Activated naive CD4-positive, alpha-beta T cell treated with anti-CD3 and anti-CD28 coated beads, Interleukin-2, amount 50 U/mL, for 16 hours (primary cell): Measurements from ENCODE around the gene MRM2.
"Not testable (repeated sequence)": the region's sequence is repeated elsewhere in the genome, so short reads cannot be mapped to it uniquely, and the experiment has no call there.

Experiments used
- DNase-seq: peaks from one replicate; pipeline ENCODE4 v3.0.0-alpha.2; 2020

Gene MRM2

GRCh38 chr7:2241580-2242540 lies at the start of gene MRM2, which contains the start of gene NUDT1:
MRM2 (minus strand) TSS chr7:2242205; CDS start chr7:2242169, 36 bp downstream.
NUDT1 (plus strand) TSS chr7:2242226; CDS start chr7:2244575, 2,349 bp downstream.
- DNase-seq: peak; percentile 71

GRCh38 chr7:2290877-2291276 lies 48.9 kb upstream of the MRM2 start:
- no peak for DNase-seq

- DNase-seq: no peak
These were observed 47.6 kb upstream of the MRM2 start for GRCh38 chr7:2289621-2290020.

- DNase-seq: no peak
These were observed 47.1 kb upstream of the MRM2 start for GRCh38 chr7:2289111-2289586.

- no peak for DNase-seq
These were observed 46.5 kb upstream of the MRM2 start for GRCh38 chr7:2288503-2288902.

- no peak for DNase-seq
These were observed 45.7 kb upstream of the MRM2 start for GRCh38 chr7:2287745-2288144.

GRCh38 chr7:2283074-2283473 lies 41.1 kb upstream of the MRM2 start:
- DNase-seq: no peak

- DNase-seq: no peak
These were observed 40.3 kb upstream of the MRM2 start for GRCh38 chr7:2282185-2282751.

GRCh38 chr7:2281541-2281940 lies 39.5 kb upstream of the MRM2 start:
- no peak for DNase-seq

- DNase-seq: no peak
These were observed 38.4 kb upstream of the MRM2 start for GRCh38 chr7:2280424-2280823.

- no peak for DNase-seq
These were observed 37.9 kb upstream of the MRM2 start for GRCh38 chr7:2279896-2280295.

GRCh38 chr7:2278026-2278425 lies 36.0 kb upstream of the MRM2 start:
- no peak for DNase-seq

- DNase-seq: no peak
These were observed 34.1 kb upstream of the MRM2 start for GRCh38 chr7:2276107-2276506.

- DNase-seq: no peak
These were observed 33.1 kb upstream of the MRM2 start for GRCh38 chr7:2275101-2275500.

GRCh38 chr7:2274666-2275065 lies 32.7 kb upstream of the MRM2 start:
- no peak for DNase-seq

GRCh38 chr7:2273866-2274265 lies 31.9 kb upstream of the MRM2 start:
- no peak for DNase-seq

- no peak for DNase-seq
These were observed 30.0 kb upstream of the MRM2 start for GRCh38 chr7:2272031-2272430.

GRCh38 chr7:2271273-2272026 lies 29.4 kb upstream of the MRM2 start:
- no peak for DNase-seq

- no peak for DNase-seq
These were observed 28.5 kb upstream of the MRM2 start for GRCh38 chr7:2270495-2270894.

- no peak for DNase-seq
These were observed 28.0 kb upstream of the MRM2 start for GRCh38 chr7:2269991-2270460.

GRCh38 chr7:2269089-2269990 lies 27.3 kb upstream of the MRM2 start:
- not testable (repeated sequence) for DNase-seq

- DNase-seq: no peak
These were observed 24.9 kb upstream of the MRM2 start for GRCh38 chr7:2266911-2267310.
